ENCODE data around the gene PCDHA8.

- no peak for TF ChIP-seq POLR2A (IDR thresholded peaks at IDR 0.05)
- TF ChIP-seq CTCF (IDR thresholded peaks at IDR 0.05) = no peak
Measured at GRCh38 chr5:140883373-140883772, 42.4 kb downstream of the PCDHA8 start.

Data from upper lobe of left lung (tissue), 4 donors.